GM12878 (cell line): ENCODE data around the gene GRM7. TPM values are rescaled to one million over a fixed set of nuclear protein-coding genes. Genes with fewer than 3 reads are reported as not detected.

Source experiments
- ATAC-seq: fragments of 200-7000 bp; cut with Tn5 transposase; 3 replicates; pipeline ENCODE4 v1.9.1; 2020; ENCODE audit warnings: mild to moderate bottlenecking, moderate library complexity
- BruUV-seq: library from RNA; stranded (reverse); fragments of 400-500 nt; replicated peaks from 2 replicates; lab custom pipeline; 2021; lab: Mats Ljungman, UMichigan
- CTCF ChIA-PET: fragments of 300-600 bp; sonication (Branson Sonifier 250); formaldehyde crosslinking; extraction: SDS; loops from one replicate; lab custom pipeline; 2021; ENCODE audit warnings: inconsistent platforms; lab: Yijun Ruan, JAX
- POLR2A ChIA-PET: fragments of 350-600 bp; formaldehyde crosslinking; extraction: SDS; loops from one replicate; lab custom pipeline; 2021; ENCODE audit warnings: inconsistent platforms; lab: Charles Lee
- RAD21 ChIA-PET: fragments of 300-600 bp; sonication (Branson Sonifier 250); formaldehyde crosslinking; loops from one replicate; lab custom pipeline; 2023; ENCODE audit warnings: antibody characterized with exemption; ENCODE audit not compliant: unreplicated experiment; lab: Charles Lee
- SMC1A ChIA-PET: fragments of 300-600 bp; sonication (Branson Sonifier 250); formaldehyde crosslinking; loops from one replicate; lab custom pipeline; 2023; ENCODE audit not compliant: unreplicated experiment, uncharacterized antibody; lab: Charles Lee
- DNase-seq: peaks from one replicate; pipeline ENCODE4 v3.0.0-alpha.2; 2011; ENCODE audit warnings: low read depth, low spot score
- FAIRE-seq: peaks from 3 replicates; lab custom pipeline; 2011; peaks lifted over from hg19 to GRCh38; lab: Jason Lieb, UNC
- H2AFZ ChIP-seq: 2 replicates; pipeline ENCODE4 v1.6.0; 2011; ENCODE audit warnings: low read depth, low read length, control low read depth; ENCODE audit not compliant: control insufficient read depth
- H3K27ac ChIP-seq: 2 replicates; pipeline ENCODE4 v1.5.1; 2011; ENCODE audit warnings: control low read depth; ENCODE audit not compliant: control insufficient read depth, insufficient read depth
- H3K27me3 ChIP-seq, 2 experiments: replicated peaks in 1 of 2; 2 replicates each; pipeline versions ENCODE4 v1.6.0 to v1.6.1; 2011; ENCODE audit warnings: low read length in 1 of 2; ENCODE audit not compliant: control insufficient read depth in 2 of 2, insufficient read depth in 2 of 2
- H3K36me3 ChIP-seq, 2 experiments: 2 replicates each; pipeline ENCODE4 v1.5.1; 2011; ENCODE audit warnings: low read length in 1 of 2; ENCODE audit not compliant: control insufficient read depth in 2 of 2, insufficient read depth in 2 of 2
- H3K4me1 ChIP-seq: 2 replicates; pipeline ENCODE4 v1.6.1; 2011; ENCODE audit warnings: mild to moderate bottlenecking, low read length, moderate library complexity, mixed read lengths; ENCODE audit not compliant: control insufficient read depth, insufficient read depth
- H3K4me2 ChIP-seq: 2 replicates; pipeline ENCODE4 v1.6.0; 2011; ENCODE audit warnings: control low read depth; ENCODE audit not compliant: control insufficient read depth, insufficient read depth
- H3K4me3 ChIP-seq: fragments of 200-600 bp; sonication (generic); 2 replicates; pipeline ENCODE4 v1.5.1; 2016
- H3K79me2 ChIP-seq: 2 replicates; pipeline ENCODE4 v1.6.0; 2011; ENCODE audit warnings: low read length; ENCODE audit not compliant: control insufficient read depth, insufficient read depth
- H3K9ac ChIP-seq: 2 replicates; pipeline ENCODE4 v1.8.0; 2011; ENCODE audit warnings: low read length, control low read depth, mixed read lengths; ENCODE audit not compliant: control insufficient read depth, insufficient read depth
- H3K9me3 ChIP-seq: replicated peaks from 3 replicates; pipeline ENCODE4 v1.5.1; 2011; ENCODE audit warnings: mild to moderate bottlenecking, low read length; ENCODE audit not compliant: control insufficient read depth, insufficient read depth
- H4K20me1 ChIP-seq: 2 replicates; pipeline ENCODE4 v1.6.0; 2011; ENCODE audit not compliant: control insufficient read depth, insufficient read depth
- BACH1 ChIP-seq: fragments of 450-650 bp; IDR thresholded peaks from 2 replicates; pipeline ENCODE4 v1.6.1; 2017; ENCODE audit warnings: mild to moderate bottlenecking, borderline replicate concordance
- BCLAF1 ChIP-seq: fragments of 450-650 bp; IDR thresholded peaks from 2 replicates; pipeline ENCODE4 v1.6.1; 2017; ENCODE audit warnings: antibody characterized with exemption, mild to moderate bottlenecking, moderate library complexity
- CEBPB ChIP-seq, 2 experiments: fragments of 150-350 bp in 1 of 2; IDR thresholded peaks; 2 replicates each; pipeline ENCODE4 v1.6.1; 2012 to 2014; ENCODE audit warnings: low read depth in 2 of 2, low read length in 2 of 2, borderline replicate concordance in 1 of 2, inconsistent platforms in 1 of 2
- CREB1 ChIP-seq: IDR thresholded peaks from 2 replicates; pipeline ENCODE4 v1.6.1; 2012; ENCODE audit warnings: low read depth, mild to moderate bottlenecking, inconsistent platforms
- MTA3 ChIP-seq: IDR thresholded peaks from 2 replicates; pipeline ENCODE4 v1.6.1; 2012; ENCODE audit warnings: low read length, inconsistent platforms, borderline replicate concordance
- NFIC ChIP-seq: IDR thresholded peaks from 2 replicates; pipeline ENCODE4 v1.6.1; 2012; ENCODE audit warnings: low read depth, mild to moderate bottlenecking, inconsistent platforms, low read length, moderate library complexity
- RBBP5 ChIP-seq: fragments of 200-600 bp; sonication (generic); conservative IDR thresholded peaks from 2 replicates; pipeline ENCODE4 v1.6.1; 2016
- RCOR1 ChIP-seq: conservative IDR thresholded peaks from 2 replicates; pipeline ENCODE4 v1.6.1; 2012; ENCODE audit warnings: low read depth, low read length, improper control_type of control experiment
- TBL1XR1 ChIP-seq: IDR thresholded peaks from 2 replicates; pipeline ENCODE4 v1.6.1; 2012; ENCODE audit warnings: low read depth, low read length, improper control_type of control experiment
- TCF12 ChIP-seq: IDR thresholded peaks from 2 replicates; pipeline ENCODE4 v1.6.1; 2011; ENCODE audit warnings: low read depth, mild to moderate bottlenecking, low read length
- TCF7 ChIP-seq: IDR thresholded peaks from 2 replicates; pipeline ENCODE4 v1.6.1; 2014; ENCODE audit warnings: antibody characterized with exemption, borderline replicate concordance
- ZNF207 ChIP-seq: fragments of 450-650 bp; IDR thresholded peaks from 2 replicates; pipeline ENCODE4 v1.6.1; 2014; ENCODE audit warnings: antibody characterized with exemption, mild to moderate bottlenecking, borderline replicate concordance
- WGBS: methylation state at CpG from one replicate; pipeline ENCODE4 v1.1.6; 2016; ENCODE audit warnings: low lambda C conversion rate; ENCODE audit not compliant: insufficient replicate concordance, insufficient coverage; ENCODE audit errors: missing lambda C conversion rate; 5-methylcytosine and 5-hydroxymethylcytosine counted together
- in situ Hi-C: fragments of 300-500 bp; cut with MboI; formaldehyde crosslinking; loops from 9 replicates; pipeline ENCODE4 v1.14.3; 2018; ENCODE audit warnings: mixed read lengths
- intact Hi-C: fragments of 100-400 bp; cut with micrococcal nuclease; formaldehyde crosslinking; loops from one replicate; pipeline ENCODE4 v1.14.2; 2022; ENCODE audit not compliant: unreplicated experiment
- polyA plus RNA-seq, 11 experiments: library from polyadenylated mRNA; depleted of rRNA in 4 of 11; unstranded in 6 of 11; stranded (reverse) in 5 of 11; fragments of >200 nt; fragmentation: Nextera tagmentation in 4 of 11; fragmentation: Illumina TruSeq in 1 of 11; extraction: Ambion mirVana in 4 of 11; extraction: Trizol in 1 of 11; gene quantifications; 1 replicate in 1 of 11; 2 replicates in 10 of 11; pipeline versions ENCODE4 v1.2.1 to v1.2.3, GENCODE V29; 2011 to 2016; ENCODE audit warnings: inconsistent platforms in 2 of 11, missing spikeins in 2 of 11, low read depth in 1 of 11
- total RNA-seq, 4 experiments: library from RNA; depleted of rRNA in 3 of 4; stranded (reverse); fragments of >200 nt in 3 of 4; fragmentation: Illumina TruSeq in 1 of 4; extraction: Trizol in 1 of 4; gene quantifications; 2 replicates each; pipeline versions ENCODE4 v1.2.1 to v1.2.3, GENCODE V29; 2013 to 2021
- TF ChIP-seq, protein P1 (sequence below): fragments of 450-650 bp; formaldehyde crosslinking; IDR thresholded peaks from 2 replicates; pipeline ENCODE4 v1.4.0; 2020; ENCODE audit warnings: mild to moderate bottlenecking, moderate library complexity
- TF ChIP-seq, protein P2 (sequence below): fragments of 450-650 bp; IDR thresholded peaks from 2 replicates; pipeline ENCODE4 v1.6.1; 2017; ENCODE audit warnings: mild to moderate bottlenecking, moderate library complexity

The GRM7 gene
- total and polyA plus RNA-seq, 10 of the 15 experiments (the other 5 are each of a cell fraction or from before 2014, with no cell fraction given) = not detected

GRCh38 chr3:7340795-7341194, 479.9 kb downstream of the GRM7 start (continued):
- no peak for TF ChIP-seq NFIC

DNA sequence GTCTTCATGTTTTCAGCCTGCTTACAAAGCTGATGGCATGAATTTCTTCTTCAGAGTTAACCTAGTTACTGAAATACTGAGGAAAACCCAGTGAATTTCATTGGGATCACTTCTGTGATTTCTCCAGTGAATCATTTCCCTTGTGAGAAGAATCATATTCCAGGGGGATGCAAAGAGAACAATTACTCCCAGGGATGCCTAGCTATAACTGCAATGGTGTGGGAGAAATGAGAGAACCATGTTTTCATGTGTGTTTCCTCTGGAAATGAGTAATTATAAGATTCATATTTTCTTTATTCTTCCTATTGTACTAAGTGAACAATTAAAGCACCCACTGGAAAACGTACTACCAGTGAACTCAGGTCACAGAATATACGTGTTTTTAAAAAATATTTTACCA, 485.4 kb downstream of the GRM7 start:
- Histone ChIP-seq H3K4me1 (no peaks in the 10 kb centered on the region), H3K36me3 (no peaks in the 10 kb centered on the region), H3K27me3 (no peaks in the 10 kb centered on the region), H3K79me2 (no peaks in the 10 kb centered on the region), H3K9me3 (no peaks in the 10 kb centered on the region), H3K4me3 (no peak overlapping the region), H3K27ac (no peak overlapping the region), H3K9ac (no peak overlapping the region), H4K20me1 (no peaks in the 10 kb centered on the region), H3K4me2 (no peak overlapping the region), H2AFZ (no peak overlapping the region)
- ChIA-PET RAD21 (no interaction called here), POLR2A (no interaction called here), SMC1A (no interaction called here), CTCF (no interaction called here)
- BruUV-seq = no TSS peak
- in situ Hi-C loops = no loop called here
- WGBS = 21% methylated on average over 2 of the region's 2 CpGs
- intact Hi-C loops = no loop called here
- DNase-seq (no peak), FAIRE-seq (no peak), ATAC-seq (no peak)
- TF ChIP-seq, protein P1, sequence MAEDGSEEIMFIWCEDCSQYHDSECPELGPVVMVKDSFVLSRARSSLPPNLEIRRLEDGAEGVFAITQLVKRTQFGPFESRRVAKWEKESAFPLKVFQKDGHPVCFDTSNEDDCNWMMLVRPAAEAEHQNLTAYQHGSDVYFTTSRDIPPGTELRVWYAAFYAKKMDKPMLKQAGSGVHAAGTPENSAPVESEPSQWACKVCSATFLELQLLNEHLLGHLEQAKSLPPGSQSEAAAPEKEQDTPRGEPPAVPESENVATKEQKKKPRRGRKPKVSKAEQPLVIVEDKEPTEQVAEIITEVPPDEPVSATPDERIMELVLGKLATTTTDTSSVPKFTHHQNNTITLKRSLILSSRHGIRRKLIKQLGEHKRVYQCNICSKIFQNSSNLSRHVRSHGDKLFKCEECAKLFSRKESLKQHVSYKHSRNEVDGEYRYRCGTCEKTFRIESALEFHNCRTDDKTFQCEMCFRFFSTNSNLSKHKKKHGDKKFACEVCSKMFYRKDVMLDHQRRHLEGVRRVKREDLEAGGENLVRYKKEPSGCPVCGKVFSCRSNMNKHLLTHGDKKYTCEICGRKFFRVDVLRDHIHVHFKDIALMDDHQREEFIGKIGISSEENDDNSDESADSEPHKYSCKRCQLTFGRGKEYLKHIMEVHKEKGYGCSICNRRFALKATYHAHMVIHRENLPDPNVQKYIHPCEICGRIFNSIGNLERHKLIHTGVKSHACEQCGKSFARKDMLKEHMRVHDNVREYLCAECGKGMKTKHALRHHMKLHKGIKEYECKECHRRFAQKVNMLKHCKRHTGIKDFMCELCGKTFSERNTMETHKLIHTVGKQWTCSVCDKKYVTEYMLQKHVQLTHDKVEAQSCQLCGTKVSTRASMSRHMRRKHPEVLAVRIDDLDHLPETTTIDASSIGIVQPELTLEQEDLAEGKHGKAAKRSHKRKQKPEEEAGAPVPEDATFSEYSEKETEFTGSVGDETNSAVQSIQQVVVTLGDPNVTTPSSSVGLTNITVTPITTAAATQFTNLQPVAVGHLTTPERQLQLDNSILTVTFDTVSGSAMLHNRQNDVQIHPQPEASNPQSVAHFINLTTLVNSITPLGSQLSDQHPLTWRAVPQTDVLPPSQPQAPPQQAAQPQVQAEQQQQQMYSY (CRISPR knock-in tag) = no peak
- TF ChIP-seq, protein P2, sequence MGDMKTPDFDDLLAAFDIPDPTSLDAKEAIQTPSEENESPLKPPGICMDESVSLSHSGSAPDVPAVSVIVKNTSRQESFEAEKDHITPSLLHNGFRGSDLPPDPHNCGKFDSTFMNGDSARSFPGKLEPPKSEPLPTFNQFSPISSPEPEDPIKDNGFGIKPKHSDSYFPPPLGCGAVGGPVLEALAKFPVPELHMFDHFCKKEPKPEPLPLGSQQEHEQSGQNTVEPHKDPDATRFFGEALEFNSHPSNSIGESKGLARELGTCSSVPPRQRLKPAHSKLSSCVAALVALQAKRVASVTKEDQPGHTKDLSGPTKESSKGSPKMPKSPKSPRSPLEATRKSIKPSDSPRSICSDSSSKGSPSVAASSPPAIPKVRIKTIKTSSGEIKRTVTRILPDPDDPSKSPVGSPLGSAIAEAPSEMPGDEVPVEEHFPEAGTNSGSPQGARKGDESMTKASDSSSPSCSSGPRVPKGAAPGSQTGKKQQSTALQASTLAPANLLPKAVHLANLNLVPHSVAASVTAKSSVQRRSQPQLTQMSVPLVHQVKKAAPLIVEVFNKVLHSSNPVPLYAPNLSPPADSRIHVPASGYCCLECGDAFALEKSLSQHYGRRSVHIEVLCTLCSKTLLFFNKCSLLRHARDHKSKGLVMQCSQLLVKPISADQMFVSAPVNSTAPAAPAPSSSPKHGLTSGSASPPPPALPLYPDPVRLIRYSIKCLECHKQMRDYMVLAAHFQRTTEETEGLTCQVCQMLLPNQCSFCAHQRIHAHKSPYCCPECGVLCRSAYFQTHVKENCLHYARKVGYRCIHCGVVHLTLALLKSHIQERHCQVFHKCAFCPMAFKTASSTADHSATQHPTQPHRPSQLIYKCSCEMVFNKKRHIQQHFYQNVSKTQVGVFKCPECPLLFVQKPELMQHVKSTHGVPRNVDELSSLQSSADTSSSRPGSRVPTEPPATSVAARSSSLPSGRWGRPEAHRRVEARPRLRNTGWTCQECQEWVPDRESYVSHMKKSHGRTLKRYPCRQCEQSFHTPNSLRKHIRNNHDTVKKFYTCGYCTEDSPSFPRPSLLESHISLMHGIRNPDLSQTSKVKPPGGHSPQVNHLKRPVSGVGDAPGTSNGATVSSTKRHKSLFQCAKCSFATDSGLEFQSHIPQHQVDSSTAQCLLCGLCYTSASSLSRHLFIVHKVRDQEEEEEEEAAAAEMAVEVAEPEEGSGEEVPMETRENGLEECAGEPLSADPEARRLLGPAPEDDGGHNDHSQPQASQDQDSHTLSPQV = no peak
- TF ChIP-seq ZNF207 (no peak), MTA3 (no peak), CEBPB (IDR thresholded peaks at IDR 0.05; ENCODE audit: borderline replicate concordance in 1 of 2, low read depth in 2 of 2, low read length in 2 of 2) (no peak), TBL1XR1 (no peak), CREB1 (no peak), TCF12 (no peak), RBBP5 (no peak), BCLAF1 (no peak), RCOR1 (no peak), BACH1 (no peak), TCF7 (no peak)
